BLaER1 (cell line): ENCODE measurements around the gene USP19.

Source experiments
- H3K27ac ChIP-seq: shearing (Covaris generic); formaldehyde crosslinking; 2 replicates; pipeline ENCODE4 v1.8.1; 2022
- H3K27me3 ChIP-seq: shearing (Covaris generic); formaldehyde crosslinking; 2 replicates; pipeline ENCODE4 v1.8.1; 2022
- H3K36me3 ChIP-seq: shearing (Covaris generic); formaldehyde crosslinking; 2 replicates; pipeline ENCODE4 v1.8.1; 2022
- H3K4me1 ChIP-seq: shearing (Covaris generic); formaldehyde crosslinking; 2 replicates; pipeline ENCODE4 v1.8.1; 2022
- H3K4me2 ChIP-seq: shearing (Covaris generic); formaldehyde crosslinking; 2 replicates; pipeline ENCODE4 v1.8.1; 2022
- H3K4me3 ChIP-seq: shearing (Covaris generic); formaldehyde crosslinking; 2 replicates; pipeline ENCODE4 v1.8.1; 2022
- H3K9ac ChIP-seq: shearing (Covaris generic); formaldehyde crosslinking; 2 replicates; pipeline ENCODE4 v1.8.1; 2022
- H3K9me3 ChIP-seq: shearing (Covaris generic); formaldehyde crosslinking; 2 replicates; pipeline ENCODE4 v1.8.1; 2022
- H4K20me1 ChIP-seq: shearing (Covaris generic); formaldehyde crosslinking; 2 replicates; pipeline ENCODE4 v1.8.1; 2022
- Cebpa-rat ChIP-seq: shearing (Covaris generic); IDR thresholded peaks from 2 replicates; pipeline ENCODE4 v1.8.1; 2022

USP19 gene

GRCh38 chr3:49122886-49123545, 2.4 kb upstream of the USP19 start:
- Histone ChIP-seq H3K27ac (no peak overlapping the region), H3K4me1 (peaks cover 25% of the 10 kb centered on the region), H3K36me3 (peaks cover 12% of the 10 kb centered on the region), H3K4me3 (no peak overlapping the region), H3K9ac (no peak overlapping the region), H3K27me3 (no peaks in the 10 kb centered on the region), H4K20me1 (peaks cover 14% of the 10 kb centered on the region; the same call in 1 of the 2 replicates), H3K9me3 (no peaks in the 10 kb centered on the region), H3K4me2 (no peak overlapping the region)
- TF ChIP-seq Cebpa-rat = no peak

DNA sequence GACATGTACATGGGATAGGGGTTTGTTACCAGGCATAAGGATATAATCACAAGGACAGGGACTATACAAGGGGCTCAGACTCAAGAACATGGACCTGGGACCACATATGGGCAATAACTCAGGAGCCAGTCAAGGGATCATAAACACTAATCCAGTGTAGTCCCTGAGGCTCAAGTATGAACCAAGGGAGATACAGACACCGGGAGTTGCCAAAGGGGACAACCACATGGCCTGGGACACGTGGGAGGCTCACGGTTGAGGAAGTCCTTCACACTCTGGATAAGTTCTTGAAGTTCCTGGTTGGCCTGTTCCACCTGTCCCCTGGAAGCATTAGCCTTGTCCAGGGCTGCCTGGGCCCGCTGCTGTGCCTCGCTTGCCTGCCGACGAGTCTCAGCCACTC, 1.8 kb upstream of the USP19 start:
- no peaks in the 10 kb centered on the region for H3K9me3 ChIP-seq
- H4K20me1 ChIP-seq = peaks cover 14% of the 10 kb centered on the region; the same call in 1 of the 2 replicates
- H3K36me3 ChIP-seq = peaks cover 18% of the 10 kb centered on the region
- H3K9ac ChIP-seq = no peak overlapping the region
- no peak overlapping the region for H3K4me3 ChIP-seq
- no peak overlapping the region for H3K27ac ChIP-seq
- no peak overlapping the region for H3K4me2 ChIP-seq
- no peaks in the 10 kb centered on the region for H3K27me3 ChIP-seq
- H3K4me1 ChIP-seq = peaks cover 25% of the 10 kb centered on the region
- TF ChIP-seq Cebpa-rat = no peak

- no peak overlapping the region for H3K9ac ChIP-seq
- H3K9me3 ChIP-seq = no peaks in the 10 kb centered on the region
- peak overlapping the region; percentile 97; the same call in 1 of the 2 replicates for H3K27ac ChIP-seq
- no peaks in the 10 kb centered on the region for H3K27me3 ChIP-seq
- H3K36me3 ChIP-seq = peaks cover 22% of the 10 kb centered on the region
- peaks cover 25% of the 10 kb centered on the region for H3K4me1 ChIP-seq
- H3K4me3 ChIP-seq = no peak overlapping the region
- H4K20me1 ChIP-seq = peaks cover 14% of the 10 kb centered on the region; the same call in 1 of the 2 replicates
- H3K4me2 ChIP-seq = no peak overlapping the region
- no peak for TF ChIP-seq Cebpa-rat
Measured at GRCh38 chr3:49122022-49122421, 1.4 kb upstream of the USP19 start.

GRCh38 chr3:49121132-49121736, 611 bp upstream of the USP19 start:
- Histone ChIP-seq H3K9me3 (no peaks in the 10 kb centered on the region), H3K36me3 (peaks cover 30% of the 10 kb centered on the region), H3K27ac (peak overlapping the region; percentile 97), H3K4me3 (peak overlapping the region; percentile 100), H3K4me1 (peaks cover 25% of the 10 kb centered on the region), H3K27me3 (no peaks in the 10 kb centered on the region), H3K9ac (peak overlapping the region; percentile 53; the same call in 1 of the 2 replicates), H4K20me1 (peaks cover 14% of the 10 kb centered on the region; the same call in 1 of the 2 replicates), H3K4me2 (peak overlapping the region; percentile 99)
- no peak for TF ChIP-seq Cebpa-rat

DNA sequence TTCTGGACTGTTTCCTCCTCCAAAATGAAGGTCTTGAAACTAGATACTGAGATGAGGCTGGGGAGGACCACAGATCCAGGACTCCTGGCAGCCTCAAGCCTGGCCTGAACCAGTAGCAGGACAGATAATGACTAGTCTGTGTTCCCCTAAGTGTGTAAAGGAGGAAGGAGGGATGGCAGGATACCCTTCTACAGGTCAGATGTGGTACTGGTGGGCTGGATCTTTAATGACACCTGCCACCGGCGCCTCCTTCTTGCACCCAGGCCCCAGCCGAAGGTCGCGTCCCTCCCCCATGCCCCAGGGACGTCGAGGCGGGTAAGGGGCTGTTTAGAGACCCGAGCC, 556 bp downstream of the USP19 start:
- peak overlapping the region; percentile 100 for H3K4me3 ChIP-seq
- H3K9me3 ChIP-seq = no peaks in the 10 kb centered on the region
- peak overlapping the region; percentile 99 for H3K4me2 ChIP-seq
- H3K27me3 ChIP-seq = no peaks in the 10 kb centered on the region
- H3K9ac ChIP-seq = peak overlapping the region; percentile 99
- H3K27ac ChIP-seq = peak overlapping the region; percentile 97
- no peak for TF ChIP-seq Cebpa-rat
- H4K20me1 ChIP-seq = peaks cover 14% of the 10 kb centered on the region; the same call in 1 of the 2 replicates
- H3K4me1 ChIP-seq = peaks cover 25% of the 10 kb centered on the region
- H3K36me3 ChIP-seq = peaks cover 42% of the 10 kb centered on the region

GRCh38 chr3:49119439-49119838, 1.2 kb downstream of the USP19 start:
- Histone ChIP-seq H3K36me3 (peaks cover 48% of the 10 kb centered on the region), H3K27me3 (no peaks in the 10 kb centered on the region), H3K9me3 (no peaks in the 10 kb centered on the region), H3K9ac (peak overlapping the region; percentile 99), H3K27ac (peak overlapping the region; percentile 97), H3K4me3 (peak overlapping the region; percentile 100), H3K4me2 (peak overlapping the region; percentile 99), H4K20me1 (peaks cover 14% of the 10 kb centered on the region; the same call in 1 of the 2 replicates), H3K4me1 (peaks cover 25% of the 10 kb centered on the region)
- no peak for TF ChIP-seq Cebpa-rat

- peak overlapping the region; percentile 97 for H3K27ac ChIP-seq
- peak overlapping the region; percentile 99 for H3K9ac ChIP-seq
- peaks cover 14% of the 10 kb centered on the region; the same call in 1 of the 2 replicates for H4K20me1 ChIP-seq
- peaks cover 52% of the 10 kb centered on the region for H3K36me3 ChIP-seq
- H3K4me3 ChIP-seq = peak overlapping the region; percentile 100
- H3K4me2 ChIP-seq = peak overlapping the region; percentile 99
- TF ChIP-seq Cebpa-rat = no peak
- peaks cover 25% of the 10 kb centered on the region for H3K4me1 ChIP-seq
- H3K9me3 ChIP-seq = no peaks in the 10 kb centered on the region
- no peaks in the 10 kb centered on the region for H3K27me3 ChIP-seq
Measured at GRCh38 chr3:49119036-49119435, 1.6 kb downstream of the USP19 start.

- Histone ChIP-seq H3K36me3 (peaks cover 100% of the 10 kb centered on the region), H3K27me3 (no peaks in the 10 kb centered on the region), H3K27ac (no peak overlapping the region), H3K9ac (no peak overlapping the region), H3K4me1 (no peaks in the 10 kb centered on the region), H3K4me3 (no peak overlapping the region), H3K4me2 (no peak overlapping the region), H4K20me1 (no peaks in the 10 kb centered on the region; the same call in 1 of the 2 replicates), H3K9me3 (no peaks in the 10 kb centered on the region)
- TF ChIP-seq Cebpa-rat = no peak
Measured at GRCh38 chr3:49112262-49112661, 8.4 kb downstream of the USP19 start.

- Histone ChIP-seq H3K4me1 (peaks cover 1% of the 10 kb centered on the region; the same call in 1 of the 2 replicates), H3K4me3 (no peak overlapping the region), H3K27me3 (no peaks in the 10 kb centered on the region), H3K4me2 (no peak overlapping the region), H3K36me3 (peaks cover 100% of the 10 kb centered on the region), H3K9me3 (no peaks in the 10 kb centered on the region), H4K20me1 (no peaks in the 10 kb centered on the region), H3K9ac (no peak overlapping the region), H3K27ac (no peak overlapping the region)
- no peak for TF ChIP-seq Cebpa-rat
Measured at GRCh38 chr3:49111347-49111746, 9.3 kb downstream of the USP19 start.

DNA sequence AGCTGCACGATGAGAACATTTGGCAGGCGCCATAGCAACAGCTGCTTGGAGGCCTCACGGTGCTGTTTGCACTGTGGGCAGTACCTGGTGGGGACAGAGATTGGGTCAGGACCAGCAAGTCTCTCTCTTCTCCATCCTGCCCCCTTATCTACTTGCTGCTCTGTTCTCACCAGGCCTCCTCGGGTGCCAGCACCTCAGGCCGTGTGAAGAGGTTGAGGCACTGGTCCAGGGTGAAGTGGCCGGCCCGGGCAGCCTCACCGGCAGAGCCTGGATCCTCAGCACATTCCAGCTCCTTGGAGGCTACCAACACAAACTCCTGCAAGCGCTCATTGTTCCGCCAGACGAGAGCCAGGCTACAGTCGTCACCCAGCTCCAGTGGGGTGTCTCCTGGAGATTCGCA, 9.8 kb downstream of the USP19 start:
- peaks cover 98% of the 10 kb centered on the region for H3K36me3 ChIP-seq
- H3K9ac ChIP-seq = no peak overlapping the region
- peaks cover 7% of the 10 kb centered on the region for H3K4me1 ChIP-seq
- no peak overlapping the region for H3K4me2 ChIP-seq
- TF ChIP-seq Cebpa-rat = no peak
- H3K27ac ChIP-seq = no peak overlapping the region
- H3K9me3 ChIP-seq = no peaks in the 10 kb centered on the region
- no peak overlapping the region for H3K4me3 ChIP-seq
- no peaks in the 10 kb centered on the region for H4K20me1 ChIP-seq
- no peaks in the 10 kb centered on the region for H3K27me3 ChIP-seq
